ENCODE results near the gene RYR3. TPM values are rescaled to one million over a fixed set of nuclear protein-coding genes. Genes with fewer than 3 reads are reported as not detected.

RYR3 gene
- total and polyA plus RNA-seq, 10 of the 15 experiments (the other 5 are each of a cell fraction or from before 2014, with no cell fraction given): under 0.01 to 0.44 (median 0.16) TPM; not detected in 5

DNA sequence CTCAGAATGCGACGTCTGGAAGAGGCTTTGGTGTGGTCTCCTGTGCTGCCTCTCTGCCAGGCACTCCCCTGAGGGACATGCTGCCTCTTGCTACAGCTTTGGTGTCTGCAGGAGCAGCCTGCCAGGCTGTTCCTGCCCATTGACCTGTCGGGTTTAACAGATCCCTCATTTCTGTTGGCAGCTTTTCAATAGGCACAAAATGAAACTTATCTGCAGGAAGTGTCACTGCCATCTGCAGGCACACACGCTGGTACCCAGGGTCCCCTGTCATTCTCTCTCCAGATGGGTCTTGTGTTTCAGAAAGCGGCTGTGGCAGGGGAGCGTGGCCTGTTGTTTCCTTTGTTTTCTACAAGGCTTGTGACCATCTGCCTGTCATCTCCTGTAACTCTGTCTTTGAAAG is 329.2 kb downstream of the RYR3 start:
- ChIA-PET CTCF (no interaction called here), POLR2A (no interaction called here), SMC1A (ENCODE audit: uncharacterized antibody, unreplicated experiment) (no interaction called here), RAD21 (ENCODE audit: unreplicated experiment) (no interaction called here)
- no TSS peak for BruUV-seq (replicated peaks)
- Histone ChIP-seq H3K79me2 (ENCODE audit: control insufficient read depth, insufficient read depth, low read length) (no peaks in the 10 kb centered on the region), H4K20me1 (ENCODE audit: control insufficient read depth, insufficient read depth) (no peaks in the 10 kb centered on the region), H3K9me3 (replicated peaks; ENCODE audit: control insufficient read depth, insufficient read depth, low read length) (no peaks in the 10 kb centered on the region), H3K27ac (ENCODE audit: control insufficient read depth, insufficient read depth) (no peak overlapping the region), H2AFZ (ENCODE audit: control insufficient read depth, low read depth, low read length) (no peak overlapping the region), H3K4me3 (no peak overlapping the region), H3K27me3 (replicated peaks in 1 of 2; ENCODE audit: control insufficient read depth in 2 of 2, insufficient read depth in 2 of 2, low read length in 1 of 2) (peaks cover 5 to 10% of the 10 kb centered on the region in 2 experiments), H3K9ac (ENCODE audit: control insufficient read depth, insufficient read depth, low read length) (no peak overlapping the region), H3K4me2 (ENCODE audit: control insufficient read depth, insufficient read depth) (no peak overlapping the region), H3K4me1 (ENCODE audit: control insufficient read depth, insufficient read depth, low read length) (no peaks in the 10 kb centered on the region), H3K36me3 (ENCODE audit: control insufficient read depth in 2 of 2, insufficient read depth in 2 of 2, low read length in 1 of 2) (no peaks in the 10 kb centered on the region)
- in situ Hi-C loops (cut with MboI): no loop called here
- DNase-seq (ENCODE audit: low read depth, low spot score): no peak
- ATAC-seq: no peak
- WGBS (ENCODE audit: insufficient coverage, insufficient replicate concordance, low lambda C conversion rate, missing lambda C conversion rate): 19% methylated on average over 6 of the region's 6 CpGs
- TF ChIP-seq TCF7 (IDR thresholded peaks at IDR 0.05; ENCODE audit: borderline replicate concordance): no peak
- no peak for TF ChIP-seq LARP7 (IDR thresholded peaks at IDR 0.05)
- no peak for TF ChIP-seq NFIC (IDR thresholded peaks at IDR 0.05; ENCODE audit: low read depth, low read length)
- TF ChIP-seq MTA3 (IDR thresholded peaks at IDR 0.05; ENCODE audit: borderline replicate concordance, low read length): no peak
- TF ChIP-seq, protein P1, sequence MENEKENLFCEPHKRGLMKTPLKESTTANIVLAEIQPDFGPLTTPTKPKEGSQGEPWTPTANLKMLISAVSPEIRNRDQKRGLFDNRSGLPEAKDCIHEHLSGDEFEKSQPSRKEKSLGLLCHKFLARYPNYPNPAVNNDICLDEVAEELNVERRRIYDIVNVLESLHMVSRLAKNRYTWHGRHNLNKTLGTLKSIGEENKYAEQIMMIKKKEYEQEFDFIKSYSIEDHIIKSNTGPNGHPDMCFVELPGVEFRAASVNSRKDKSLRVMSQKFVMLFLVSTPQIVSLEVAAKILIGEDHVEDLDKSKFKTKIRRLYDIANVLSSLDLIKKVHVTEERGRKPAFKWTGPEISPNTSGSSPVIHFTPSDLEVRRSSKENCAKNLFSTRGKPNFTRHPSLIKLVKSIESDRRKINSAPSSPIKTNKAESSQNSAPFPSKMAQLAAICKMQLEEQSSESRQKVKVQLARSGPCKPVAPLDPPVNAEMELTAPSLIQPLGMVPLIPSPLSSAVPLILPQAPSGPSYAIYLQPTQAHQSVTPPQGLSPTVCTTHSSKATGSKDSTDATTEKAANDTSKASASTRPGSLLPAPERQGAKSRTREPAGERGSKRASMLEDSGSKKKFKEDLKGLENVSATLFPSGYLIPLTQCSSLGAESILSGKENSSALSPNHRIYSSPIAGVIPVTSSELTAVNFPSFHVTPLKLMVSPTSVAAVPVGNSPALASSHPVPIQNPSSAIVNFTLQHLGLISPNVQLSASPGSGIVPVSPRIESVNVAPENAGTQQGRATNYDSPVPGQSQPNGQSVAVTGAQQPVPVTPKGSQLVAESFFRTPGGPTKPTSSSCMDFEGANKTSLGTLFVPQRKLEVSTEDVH (IDR thresholded peaks at IDR 0.05; ENCODE audit: low read depth, partially characterized antibody): no peak
- no peak for TF ChIP-seq TARDBP (IDR thresholded peaks at IDR 0.05; ENCODE audit: borderline replicate concordance)
- TF ChIP-seq KDM1A (IDR thresholded peaks at IDR 0.05; ENCODE audit: borderline replicate concordance): no peak
- TF ChIP-seq HCFC1 (IDR thresholded peaks at IDR 0.05; ENCODE audit: low read length): no peak
- no peak for TF ChIP-seq RUNX3 (IDR thresholded peaks at IDR 0.05; ENCODE audit: low read length)
- TF ChIP-seq, protein P2, sequence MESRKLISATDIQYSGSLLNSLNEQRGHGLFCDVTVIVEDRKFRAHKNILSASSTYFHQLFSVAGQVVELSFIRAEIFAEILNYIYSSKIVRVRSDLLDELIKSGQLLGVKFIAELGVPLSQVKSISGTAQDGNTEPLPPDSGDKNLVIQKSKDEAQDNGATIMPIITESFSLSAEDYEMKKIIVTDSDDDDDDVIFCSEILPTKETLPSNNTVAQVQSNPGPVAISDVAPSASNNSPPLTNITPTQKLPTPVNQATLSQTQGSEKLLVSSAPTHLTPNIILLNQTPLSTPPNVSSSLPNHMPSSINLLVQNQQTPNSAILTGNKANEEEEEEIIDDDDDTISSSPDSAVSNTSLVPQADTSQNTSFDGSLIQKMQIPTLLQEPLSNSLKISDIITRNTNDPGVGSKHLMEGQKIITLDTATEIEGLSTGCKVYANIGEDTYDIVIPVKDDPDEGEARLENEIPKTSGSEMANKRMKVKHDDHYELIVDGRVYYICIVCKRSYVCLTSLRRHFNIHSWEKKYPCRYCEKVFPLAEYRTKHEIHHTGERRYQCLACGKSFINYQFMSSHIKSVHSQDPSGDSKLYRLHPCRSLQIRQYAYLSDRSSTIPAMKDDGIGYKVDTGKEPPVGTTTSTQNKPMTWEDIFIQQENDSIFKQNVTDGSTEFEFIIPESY (IDR thresholded peaks at IDR 0.05): no peak
- no peak for TF ChIP-seq NFYA (IDR thresholded peaks at IDR 0.05; ENCODE audit: borderline replicate concordance, low read depth, low read length)
- no peak for TF ChIP-seq ZSCAN29 (IDR thresholded peaks at IDR 0.05)
- no peak for TF ChIP-seq CBX5 (IDR thresholded peaks at IDR 0.05; ENCODE audit: low read depth)
- TF ChIP-seq, protein P3, sequence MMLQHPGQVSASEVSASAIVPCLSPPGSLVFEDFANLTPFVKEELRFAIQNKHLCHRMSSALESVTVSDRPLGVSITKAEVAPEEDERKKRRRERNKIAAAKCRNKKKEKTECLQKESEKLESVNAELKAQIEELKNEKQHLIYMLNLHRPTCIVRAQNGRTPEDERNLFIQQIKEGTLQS (IDR thresholded peaks at IDR 0.05; ENCODE audit: borderline replicate concordance, extremely low read depth, low read depth, low read length): no peak
- no peak for TF ChIP-seq SMC3 (IDR thresholded peaks at IDR 0.05; ENCODE audit: borderline replicate concordance, low read length)
- TF ChIP-seq, protein P4, sequence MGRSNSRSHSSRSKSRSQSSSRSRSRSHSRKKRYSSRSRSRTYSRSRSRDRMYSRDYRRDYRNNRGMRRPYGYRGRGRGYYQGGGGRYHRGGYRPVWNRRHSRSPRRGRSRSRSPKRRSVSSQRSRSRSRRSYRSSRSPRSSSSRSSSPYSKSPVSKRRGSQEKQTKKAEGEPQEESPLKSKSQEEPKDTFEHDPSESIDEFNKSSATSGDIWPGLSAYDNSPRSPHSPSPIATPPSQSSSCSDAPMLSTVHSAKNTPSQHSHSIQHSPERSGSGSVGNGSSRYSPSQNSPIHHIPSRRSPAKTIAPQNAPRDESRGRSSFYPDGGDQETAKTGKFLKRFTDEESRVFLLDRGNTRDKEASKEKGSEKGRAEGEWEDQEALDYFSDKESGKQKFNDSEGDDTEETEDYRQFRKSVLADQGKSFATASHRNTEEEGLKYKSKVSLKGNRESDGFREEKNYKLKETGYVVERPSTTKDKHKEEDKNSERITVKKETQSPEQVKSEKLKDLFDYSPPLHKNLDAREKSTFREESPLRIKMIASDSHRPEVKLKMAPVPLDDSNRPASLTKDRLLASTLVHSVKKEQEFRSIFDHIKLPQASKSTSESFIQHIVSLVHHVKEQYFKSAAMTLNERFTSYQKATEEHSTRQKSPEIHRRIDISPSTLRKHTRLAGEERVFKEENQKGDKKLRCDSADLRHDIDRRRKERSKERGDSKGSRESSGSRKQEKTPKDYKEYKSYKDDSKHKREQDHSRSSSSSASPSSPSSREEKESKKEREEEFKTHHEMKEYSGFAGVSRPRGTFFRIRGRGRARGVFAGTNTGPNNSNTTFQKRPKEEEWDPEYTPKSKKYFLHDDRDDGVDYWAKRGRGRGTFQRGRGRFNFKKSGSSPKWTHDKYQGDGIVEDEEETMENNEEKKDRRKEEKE (IDR thresholded peaks at IDR 0.05): no peak
- FAIRE-seq: no peak
- intact Hi-C loops (cut with micrococcal nuclease; ENCODE audit: unreplicated experiment): no loop called here
